Measurements from ENCODE around the gene RENBP.

Gene RENBP

DNA sequence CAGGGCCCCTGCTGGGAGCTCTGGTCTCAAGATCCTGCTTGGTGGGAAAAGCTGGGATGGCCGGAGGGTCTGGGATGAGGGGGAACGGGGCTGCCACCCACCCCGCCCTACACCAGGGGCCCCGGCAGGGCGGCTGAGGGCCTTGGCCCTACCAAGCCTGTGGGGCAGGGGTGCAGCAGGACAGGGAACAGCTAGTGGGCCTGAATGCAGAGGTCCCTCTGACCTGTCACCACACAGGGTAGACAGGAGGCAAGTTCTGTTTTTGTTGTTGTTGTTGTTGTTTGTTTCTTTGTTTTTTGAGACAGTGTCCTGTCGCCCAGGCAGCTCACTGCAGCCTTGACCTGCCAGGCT lies 332 bp upstream of the RENBP start:
- TF ChIP-seq TEAD4 (IDR thresholded peaks at IDR 0.05) (no peak), YY1 (IDR thresholded peaks at IDR 0.05; ENCODE audit: low read depth) (no peak), CEBPB (IDR thresholded peaks at IDR 0.05) (no peak), RAD21 (IDR thresholded peaks at IDR 0.05; ENCODE audit: low read depth) (no peak), MAX (IDR thresholded peaks at IDR 0.05) (no peak), EP300 (IDR thresholded peaks at IDR 0.05; ENCODE audit: borderline replicate concordance) (no peak), NFIC (IDR thresholded peaks at IDR 0.05) (no peak), FOXM1 (IDR thresholded peaks at IDR 0.05; ENCODE audit: borderline replicate concordance, low read depth) (no peak), TAF1 (IDR thresholded peaks at IDR 0.05; ENCODE audit: low read depth) (no peak), CREB1 (IDR thresholded peaks at IDR 0.05; ENCODE audit: low read depth) (no peak), EGR1 (IDR thresholded peaks at IDR 0.05) (no peak), ZBTB7A (IDR thresholded peaks at IDR 0.05; ENCODE audit: low read depth) (no peak), TCF12 (IDR thresholded peaks at IDR 0.05; ENCODE audit: low read depth) (no peak)
- TF ChIP-seq, protein P1, sequence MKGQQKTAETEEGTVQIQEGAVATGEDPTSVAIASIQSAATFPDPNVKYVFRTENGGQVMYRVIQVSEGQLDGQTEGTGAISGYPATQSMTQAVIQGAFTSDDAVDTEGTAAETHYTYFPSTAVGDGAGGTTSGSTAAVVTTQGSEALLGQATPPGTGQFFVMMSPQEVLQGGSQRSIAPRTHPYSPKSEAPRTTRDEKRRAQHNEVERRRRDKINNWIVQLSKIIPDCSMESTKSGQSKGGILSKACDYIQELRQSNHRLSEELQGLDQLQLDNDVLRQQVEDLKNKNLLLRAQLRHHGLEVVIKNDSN (IDR thresholded peaks at IDR 0.05), result no peak
- TF ChIP-seq, protein P2, sequence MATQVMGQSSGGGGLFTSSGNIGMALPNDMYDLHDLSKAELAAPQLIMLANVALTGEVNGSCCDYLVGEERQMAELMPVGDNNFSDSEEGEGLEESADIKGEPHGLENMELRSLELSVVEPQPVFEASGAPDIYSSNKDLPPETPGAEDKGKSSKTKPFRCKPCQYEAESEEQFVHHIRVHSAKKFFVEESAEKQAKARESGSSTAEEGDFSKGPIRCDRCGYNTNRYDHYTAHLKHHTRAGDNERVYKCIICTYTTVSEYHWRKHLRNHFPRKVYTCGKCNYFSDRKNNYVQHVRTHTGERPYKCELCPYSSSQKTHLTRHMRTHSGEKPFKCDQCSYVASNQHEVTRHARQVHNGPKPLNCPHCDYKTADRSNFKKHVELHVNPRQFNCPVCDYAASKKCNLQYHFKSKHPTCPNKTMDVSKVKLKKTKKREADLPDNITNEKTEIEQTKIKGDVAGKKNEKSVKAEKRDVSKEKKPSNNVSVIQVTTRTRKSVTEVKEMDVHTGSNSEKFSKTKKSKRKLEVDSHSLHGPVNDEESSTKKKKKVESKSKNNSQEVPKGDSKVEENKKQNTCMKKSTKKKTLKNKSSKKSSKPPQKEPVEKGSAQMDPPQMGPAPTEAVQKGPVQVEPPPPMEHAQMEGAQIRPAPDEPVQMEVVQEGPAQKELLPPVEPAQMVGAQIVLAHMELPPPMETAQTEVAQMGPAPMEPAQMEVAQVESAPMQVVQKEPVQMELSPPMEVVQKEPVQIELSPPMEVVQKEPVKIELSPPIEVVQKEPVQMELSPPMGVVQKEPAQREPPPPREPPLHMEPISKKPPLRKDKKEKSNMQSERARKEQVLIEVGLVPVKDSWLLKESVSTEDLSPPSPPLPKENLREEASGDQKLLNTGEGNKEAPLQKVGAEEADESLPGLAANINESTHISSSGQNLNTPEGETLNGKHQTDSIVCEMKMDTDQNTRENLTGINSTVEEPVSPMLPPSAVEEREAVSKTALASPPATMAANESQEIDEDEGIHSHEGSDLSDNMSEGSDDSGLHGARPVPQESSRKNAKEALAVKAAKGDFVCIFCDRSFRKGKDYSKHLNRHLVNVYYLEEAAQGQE (IDR thresholded peaks at IDR 0.05; ENCODE audit: low read depth), result no peak

GRCh38 chrX:153941336-153942252 lies 2.8 kb downstream of the RENBP start:
- TF ChIP-seq TAF1 (IDR thresholded peaks at IDR 0.05; ENCODE audit: low read depth), result no peak

- no peak for TF ChIP-seq RAD21 (IDR thresholded peaks at IDR 0.05; ENCODE audit: low read depth)
- TF ChIP-seq, protein P2 (IDR thresholded peaks at IDR 0.05; ENCODE audit: low read depth), result no peak
- no peak for TF ChIP-seq CEBPB (IDR thresholded peaks at IDR 0.05)
- no peak for TF ChIP-seq YY1 (IDR thresholded peaks at IDR 0.05; ENCODE audit: low read depth)
- TF ChIP-seq ZBTB7A (IDR thresholded peaks at IDR 0.05; ENCODE audit: low read depth), result no peak
- TF ChIP-seq, protein P1 (IDR thresholded peaks at IDR 0.05), result no peak
- TF ChIP-seq EP300 (IDR thresholded peaks at IDR 0.05; ENCODE audit: borderline replicate concordance), result no peak
- TF ChIP-seq NFIC (IDR thresholded peaks at IDR 0.05), result no peak
- TF ChIP-seq FOXM1 (IDR thresholded peaks at IDR 0.05; ENCODE audit: borderline replicate concordance, low read depth), result no peak
- TF ChIP-seq TAF1 (IDR thresholded peaks at IDR 0.05; ENCODE audit: low read depth), result no peak
- TF ChIP-seq TCF12 (IDR thresholded peaks at IDR 0.05; ENCODE audit: low read depth), result no peak
- no peak for TF ChIP-seq EGR1 (IDR thresholded peaks at IDR 0.05)
- no peak for TF ChIP-seq CREB1 (IDR thresholded peaks at IDR 0.05; ENCODE audit: low read depth)
- TF ChIP-seq MAX (IDR thresholded peaks at IDR 0.05), result no peak
These were observed 4.9 kb downstream of the RENBP start for GRCh38 chrX:153939573-153939972.

GRCh38 chrX:153938226-153938786 lies 6.1 kb downstream of the RENBP start:
- TF ChIP-seq TEAD4 (IDR thresholded peaks at IDR 0.05) (no peak), MAX (IDR thresholded peaks at IDR 0.05) (no peak), FOXM1 (IDR thresholded peaks at IDR 0.05; ENCODE audit: borderline replicate concordance, low read depth) (no peak), RAD21 (IDR thresholded peaks at IDR 0.05; ENCODE audit: low read depth) (no peak), ZBTB7A (IDR thresholded peaks at IDR 0.05; ENCODE audit: low read depth) (no peak), NFIC (IDR thresholded peaks at IDR 0.05) (no peak), CREB1 (IDR thresholded peaks at IDR 0.05; ENCODE audit: low read depth) (no peak), EGR1 (IDR thresholded peaks at IDR 0.05) (no peak), EP300 (IDR thresholded peaks at IDR 0.05; ENCODE audit: borderline replicate concordance) (no peak), CEBPB (IDR thresholded peaks at IDR 0.05) (no peak), YY1 (IDR thresholded peaks at IDR 0.05; ENCODE audit: low read depth) (no peak), TAF1 (IDR thresholded peaks at IDR 0.05; ENCODE audit: low read depth) (no peak), TCF12 (IDR thresholded peaks at IDR 0.05; ENCODE audit: low read depth) (no peak)
- TF ChIP-seq, protein P1 (IDR thresholded peaks at IDR 0.05), result no peak
- TF ChIP-seq, protein P2 (IDR thresholded peaks at IDR 0.05; ENCODE audit: low read depth), result no peak

All from Ishikawa (cell line).